HG03135 (cell line): Measurements from ENCODE around the gene ALK.

Experiments
- ATAC-seq: cut with Tn5 transposase; IDR thresholded peaks from one replicate; pipeline ENCODE4 v1.9.1; 2021; ENCODE audit warnings: mild to moderate bottlenecking, moderate library complexity; ENCODE audit not compliant: unreplicated experiment

Gene ALK

GRCh38 chr2:29723255-29724001 is 198.0 kb downstream of the ALK start:
- peak; percentile 73 for ATAC-seq

DNA sequence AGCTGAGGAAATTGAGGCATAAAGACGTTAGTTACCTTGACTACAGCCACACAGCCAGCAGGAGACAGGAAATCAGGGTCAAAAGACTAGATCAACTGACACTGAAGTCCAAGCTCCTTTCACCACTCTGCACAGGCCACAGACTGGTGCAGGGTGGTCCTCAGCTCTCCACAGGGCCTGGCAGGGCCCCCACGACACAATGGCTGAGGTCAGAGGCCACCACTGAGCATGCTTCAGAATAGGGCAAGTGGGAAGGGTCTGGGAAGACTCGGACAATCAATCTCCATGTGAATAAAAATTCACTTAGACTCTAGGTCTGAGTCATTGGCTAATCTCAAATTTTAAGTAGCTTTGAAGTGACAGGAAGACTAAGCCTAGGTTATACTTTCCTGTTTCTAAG is 201.7 kb downstream of the ALK start:
- no peak for ATAC-seq

DNA sequence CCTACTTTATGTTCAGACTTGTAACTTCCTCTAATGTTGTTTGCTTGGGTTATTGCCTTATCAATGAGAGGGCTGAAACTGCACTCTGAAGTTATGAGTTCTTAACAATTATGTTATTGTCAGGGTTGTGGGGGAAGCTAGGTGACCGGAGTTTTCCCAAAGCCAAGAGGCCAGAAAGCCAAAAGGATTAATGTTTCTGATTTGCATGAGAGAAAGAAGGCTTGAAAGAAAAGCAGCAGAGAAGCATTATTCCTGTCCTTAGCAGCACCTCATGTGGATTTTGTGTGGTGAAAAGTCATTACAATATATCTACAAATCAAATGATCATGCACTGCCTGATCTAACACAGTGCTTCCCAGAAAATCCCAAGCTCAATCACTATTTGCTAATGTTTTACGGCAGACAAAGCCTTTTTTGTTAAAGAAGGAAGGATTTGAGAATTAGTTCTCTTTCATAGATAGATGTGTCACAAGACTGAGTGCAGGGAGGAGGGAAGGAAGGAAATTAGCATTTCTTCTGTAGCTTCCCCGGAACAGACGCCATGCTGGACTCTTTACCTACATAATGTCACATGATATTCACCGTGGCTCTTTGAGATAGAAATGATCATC is 203.2 kb downstream of the ALK start:
- ATAC-seq, result no peak

DNA sequence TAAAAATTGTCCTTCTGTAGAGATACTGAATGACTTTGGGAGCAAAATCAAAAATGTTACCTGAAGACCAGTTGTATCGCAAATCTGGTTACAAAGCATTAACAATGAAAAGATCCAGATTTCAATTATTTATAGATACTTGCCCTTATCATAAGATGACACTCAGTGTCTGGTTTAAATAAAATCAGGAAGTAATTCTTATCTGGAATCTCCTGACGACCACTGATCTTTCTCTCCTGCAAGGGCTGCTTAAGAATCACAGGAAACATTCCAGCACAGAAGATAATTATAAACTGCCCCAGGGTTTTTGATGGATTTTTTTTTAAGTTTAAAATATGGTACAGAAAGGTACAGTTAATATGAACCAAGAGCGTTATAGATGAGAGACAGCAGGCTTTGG is 205.7 kb downstream of the ALK start:
- ATAC-seq, result no peak

- no peak for ATAC-seq
Measured at GRCh38 chr2:29714333-29714732, 207.1 kb downstream of the ALK start.

DNA sequence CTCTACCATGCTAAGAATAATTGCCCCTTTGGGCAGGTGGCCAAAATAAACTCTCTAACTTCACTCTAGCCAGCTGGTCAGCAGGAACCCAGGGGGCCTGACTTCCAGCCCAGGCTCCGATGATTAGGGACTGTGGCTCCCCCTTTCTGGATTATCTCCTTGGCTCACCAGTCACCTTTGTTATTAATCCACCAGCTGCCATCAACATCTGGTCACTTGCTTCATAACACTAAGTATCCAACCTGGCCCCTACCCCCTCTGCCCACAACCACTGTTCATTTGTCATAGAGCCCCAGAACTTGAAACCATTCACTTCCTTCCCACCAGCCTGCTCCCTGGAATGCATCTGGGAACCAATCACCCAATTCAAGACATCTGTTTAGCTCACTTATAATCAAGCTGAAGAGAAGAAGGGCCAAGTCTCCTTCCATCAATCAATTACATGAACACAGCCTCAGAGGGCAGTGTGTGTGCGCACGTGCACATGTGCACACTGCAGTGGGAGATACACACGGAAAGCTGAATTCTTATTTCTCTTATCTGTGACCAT is 215.1 kb downstream of the ALK start:
- no peak for ATAC-seq

GRCh38 chr2:29705616-29706015 is 215.8 kb downstream of the ALK start:
- ATAC-seq, result no peak

- no peak for ATAC-seq
Measured at GRCh38 chr2:29703336-29703735, 218.1 kb downstream of the ALK start.

DNA sequence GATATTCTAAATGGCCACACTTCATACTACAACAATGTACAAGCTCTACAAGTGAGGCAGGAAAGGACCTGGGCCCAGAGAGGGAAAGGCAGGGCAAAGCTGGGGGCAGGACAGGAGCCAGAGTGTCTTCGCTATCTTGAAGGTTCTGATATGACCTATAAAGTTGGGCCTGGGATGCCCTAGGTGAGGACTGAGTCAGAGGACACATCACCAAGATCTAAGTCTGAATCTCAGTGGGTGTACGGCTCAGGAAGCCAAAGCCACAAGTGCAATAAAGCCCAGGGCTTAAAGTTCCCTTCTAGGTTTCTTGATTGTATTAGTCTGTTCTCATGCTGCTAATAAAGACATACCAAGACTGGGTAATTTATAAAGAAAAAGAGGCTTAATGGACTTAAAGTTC is 219.1 kb downstream of the ALK start:
- no peak for ATAC-seq

DNA sequence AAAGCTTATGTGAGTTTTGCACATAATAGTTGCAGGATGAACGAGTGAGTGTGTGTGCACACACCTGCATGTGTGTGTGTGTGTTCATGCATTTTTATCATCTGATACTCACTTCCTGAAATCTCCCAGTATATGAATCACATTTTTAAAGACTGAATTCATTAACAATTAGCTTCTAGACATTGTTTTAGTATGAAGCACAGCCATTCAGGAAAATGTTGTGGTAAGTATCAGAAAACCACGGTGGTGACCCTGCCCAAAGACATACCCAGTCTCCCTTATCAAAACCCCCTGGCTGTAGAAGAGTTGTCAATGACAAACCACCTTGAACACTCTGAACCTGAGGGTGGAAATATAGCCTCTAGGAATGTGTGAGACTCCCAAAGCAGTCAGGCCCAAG is 220.8 kb downstream of the ALK start:
- ATAC-seq, result no peak

GRCh38 chr2:29699045-29699444 is 222.3 kb downstream of the ALK start:
- ATAC-seq, result no peak

DNA sequence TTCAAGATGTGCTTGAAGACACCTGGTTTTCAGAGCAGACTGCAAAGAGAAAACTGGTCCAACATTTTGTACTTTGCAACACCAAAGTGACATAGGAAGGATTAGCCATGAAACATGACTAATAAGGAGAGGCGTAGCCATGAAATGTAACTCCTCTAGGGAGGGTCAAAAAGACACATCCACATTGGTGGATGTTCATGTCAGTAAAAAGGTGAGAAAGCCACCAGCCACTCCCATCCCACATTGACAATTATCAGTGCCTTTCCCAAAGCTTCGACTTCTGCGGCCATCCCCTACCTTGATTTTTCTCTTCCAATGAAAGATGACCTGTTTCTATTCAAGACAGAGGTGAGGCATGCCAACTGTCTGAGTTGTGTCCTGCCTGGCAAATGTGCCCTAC is 223.2 kb downstream of the ALK start:
- no peak for ATAC-seq

DNA sequence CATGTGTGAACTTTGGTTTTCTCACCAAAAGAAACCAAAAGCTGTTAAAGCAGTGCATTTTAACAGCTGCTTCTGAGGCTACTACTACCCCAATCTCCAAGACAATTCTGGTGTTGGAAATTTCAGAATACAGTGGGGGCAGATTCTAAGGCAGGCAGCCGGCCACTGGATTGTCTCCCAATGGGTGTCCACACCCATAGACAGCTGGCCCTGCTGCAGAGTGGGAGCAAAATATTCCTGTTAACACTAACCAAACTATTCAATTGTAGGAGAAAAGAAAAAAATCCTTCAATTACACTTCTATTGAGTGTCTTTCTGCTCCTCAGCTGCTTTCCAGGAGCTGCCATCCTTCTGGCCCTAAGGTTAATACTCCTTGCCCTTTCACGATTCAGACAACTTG is 223.7 kb downstream of the ALK start:
- no peak for ATAC-seq

- no peak for ATAC-seq
Measured at GRCh38 chr2:29697181-29697580, 224.2 kb downstream of the ALK start.

DNA sequence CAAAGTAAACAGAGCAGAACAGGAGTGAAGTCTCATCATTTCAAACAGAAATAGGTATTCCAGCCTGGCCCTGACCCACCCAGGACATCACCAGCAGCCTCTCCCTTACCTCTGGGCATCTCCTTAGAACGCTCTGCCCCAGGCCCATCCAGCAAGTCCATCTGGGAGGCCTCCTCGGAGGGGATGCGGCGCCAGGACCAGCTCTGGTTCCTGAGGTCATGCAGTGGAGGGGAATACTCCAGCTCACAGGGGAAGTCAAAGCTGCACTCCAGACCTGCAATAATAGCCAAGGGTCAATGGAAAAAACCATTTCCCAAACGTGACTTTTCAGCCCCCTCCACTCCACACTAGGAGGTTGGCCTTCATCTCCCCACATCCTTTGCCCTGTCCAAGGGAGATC is 226.6 kb downstream of the ALK start:
- no peak for ATAC-seq

DNA sequence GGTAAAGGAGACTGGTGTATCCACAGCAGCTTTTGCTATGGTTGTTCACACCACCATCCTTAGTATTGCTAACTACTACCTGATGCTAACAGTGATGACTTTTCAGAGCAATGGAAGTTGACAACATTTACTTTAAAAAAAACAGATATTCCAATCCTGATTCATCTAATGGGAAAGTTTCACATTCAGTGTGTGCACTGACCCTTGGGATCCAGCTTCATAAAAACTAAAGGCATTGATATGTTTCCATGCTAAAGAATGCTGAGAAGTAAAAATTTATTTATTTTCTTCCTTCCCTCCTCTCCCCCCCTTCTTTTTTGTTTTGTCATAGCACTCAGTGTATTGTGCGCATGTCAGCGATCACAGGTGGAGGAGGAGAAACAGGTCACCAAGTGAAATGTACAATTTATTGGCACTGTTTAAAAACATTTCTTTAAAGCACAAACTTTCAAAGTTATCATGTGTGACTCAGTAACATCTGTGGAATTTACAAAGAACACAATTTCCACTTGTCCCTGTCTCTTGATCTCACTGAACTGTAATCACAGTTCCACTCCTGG is 229.9 kb downstream of the ALK start:
- no peak for ATAC-seq

DNA sequence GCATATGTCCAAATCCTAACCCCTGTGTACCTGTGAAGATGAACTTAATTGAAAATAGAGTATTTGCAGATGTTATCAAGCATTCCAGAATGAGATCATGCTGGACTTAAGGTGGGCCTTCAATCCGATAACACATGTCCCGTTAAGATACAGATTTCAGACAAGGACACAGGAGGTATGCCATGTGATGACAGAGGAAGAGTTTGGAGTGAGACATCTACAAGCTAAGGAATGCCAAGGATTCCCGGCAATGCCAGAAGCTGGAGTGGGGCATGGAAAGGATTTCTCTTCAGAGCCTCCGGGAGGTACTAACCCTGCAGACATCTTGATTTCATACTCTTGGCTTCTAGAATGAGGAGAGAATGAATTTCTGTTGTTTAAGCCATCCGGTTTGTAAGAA is 231.7 kb downstream of the ALK start:
- no peak for ATAC-seq

GRCh38 chr2:29688429-29688828 is 233.0 kb downstream of the ALK start:
- ATAC-seq, result no peak

DNA sequence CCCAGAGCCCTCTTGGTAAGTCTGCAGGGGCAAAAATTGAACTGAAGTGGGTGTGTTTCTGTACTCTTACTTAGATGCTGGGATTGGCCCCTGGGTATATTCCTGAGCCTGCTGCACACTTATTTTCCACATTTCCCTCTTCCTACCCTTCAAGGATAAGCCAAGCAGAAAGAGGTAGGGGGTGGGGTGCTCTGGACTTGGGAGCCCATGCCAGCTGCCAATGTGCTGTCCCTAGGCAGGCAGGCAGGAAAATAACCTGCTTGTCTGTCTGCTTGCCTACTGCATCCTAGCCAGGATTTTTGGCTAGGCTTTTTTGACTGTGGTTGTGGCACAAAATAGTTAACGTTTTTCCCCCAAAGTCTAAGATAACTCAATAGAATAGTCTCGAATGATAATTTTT is 234.3 kb downstream of the ALK start:
- ATAC-seq, result no peak

GRCh38 chr2:29676886-29677453 is 244.4 kb downstream of the ALK start:
- ATAC-seq, result no peak

GRCh38 chr2:29664578-29664977 is 256.8 kb downstream of the ALK start:
- ATAC-seq, result no peak

- ATAC-seq, result no peak
Measured at GRCh38 chr2:29663268-29663667, 258.1 kb downstream of the ALK start.
